ENCODE results near the gene CCNE1. TPM values are rescaled to one million over a fixed set of nuclear protein-coding genes. Genes with fewer than 3 reads are reported as not detected.
A peak's percentile ranks its signal among the peaks of the same experiment; 100 is the strongest.

CCNE1 gene
- total RNA-seq, 1 experiment from 2014 or later, result 33.2 TPM

GRCh38 chr19:29867984-29868383 lies 56.2 kb downstream of the CCNE1 start:
- Histone ChIP-seq H3K9me3 (peaks cover 11% of the 10 kb centered on the region), H3K4me1 (peaks cover 12% of the 10 kb centered on the region), H3K4me3 (ENCODE audit: low read depth, low read length) (no peak overlapping the region), H3K27me3 (replicated peaks; ENCODE audit: control insufficient read depth, insufficient read depth, low read length) (no peaks in the 10 kb centered on the region), H3K36me3 (ENCODE audit: control insufficient read depth, insufficient read depth, low read length) (no peaks in the 10 kb centered on the region; the same call in 1 of the 2 replicates)
- TF ChIP-seq, protein P1, sequence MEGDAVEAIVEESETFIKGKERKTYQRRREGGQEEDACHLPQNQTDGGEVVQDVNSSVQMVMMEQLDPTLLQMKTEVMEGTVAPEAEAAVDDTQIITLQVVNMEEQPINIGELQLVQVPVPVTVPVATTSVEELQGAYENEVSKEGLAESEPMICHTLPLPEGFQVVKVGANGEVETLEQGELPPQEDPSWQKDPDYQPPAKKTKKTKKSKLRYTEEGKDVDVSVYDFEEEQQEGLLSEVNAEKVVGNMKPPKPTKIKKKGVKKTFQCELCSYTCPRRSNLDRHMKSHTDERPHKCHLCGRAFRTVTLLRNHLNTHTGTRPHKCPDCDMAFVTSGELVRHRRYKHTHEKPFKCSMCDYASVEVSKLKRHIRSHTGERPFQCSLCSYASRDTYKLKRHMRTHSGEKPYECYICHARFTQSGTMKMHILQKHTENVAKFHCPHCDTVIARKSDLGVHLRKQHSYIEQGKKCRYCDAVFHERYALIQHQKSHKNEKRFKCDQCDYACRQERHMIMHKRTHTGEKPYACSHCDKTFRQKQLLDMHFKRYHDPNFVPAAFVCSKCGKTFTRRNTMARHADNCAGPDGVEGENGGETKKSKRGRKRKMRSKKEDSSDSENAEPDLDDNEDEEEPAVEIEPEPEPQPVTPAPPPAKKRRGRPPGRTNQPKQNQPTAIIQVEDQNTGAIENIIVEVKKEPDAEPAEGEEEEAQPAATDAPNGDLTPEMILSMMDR (IDR thresholded peaks at IDR 0.05; ENCODE audit: insufficient read depth in 1 of 2, low read depth in 1 of 2, low read length in 1 of 2, severe bottlenecking in 1 of 2, unreplicated experiment in 1 of 2), result no peak
- H3K36me3 Mint-ChIP-seq (ENCODE audit: insufficient read depth, unreplicated experiment), result no peaks in the 10 kb centered on the region
- ChIA-PET CTCF (interaction anchor here (5.2 kb wide), 1 partner anchor 10 kb away, joined by 56 read pairs; no protein-coding TSS in a partner anchor), POLR2A (no interaction called here)
- no peak for DNase-seq
- intact Hi-C loops (cut with micrococcal nuclease; ENCODE audit: unreplicated experiment), result no loop called here
- H3K9me3 Mint-ChIP-seq (ENCODE audit: unreplicated experiment), result peaks cover 13% of the 10 kb centered on the region
- peaks cover 10% of the 10 kb centered on the region for H3K4me1 Mint-ChIP-seq (ENCODE audit: low read depth, unreplicated experiment)
- H3K4me3 Mint-ChIP-seq (ENCODE audit: unreplicated experiment), result no peak overlapping the region
- BruUV-seq (replicated peaks), result no TSS peak
- no peak overlapping the region for H3K27ac Mint-ChIP-seq (ENCODE audit: unreplicated experiment)
- H3K27me3 Mint-ChIP-seq (ENCODE audit: insufficient read depth, unreplicated experiment), result peaks cover 4% of the 10 kb centered on the region

DNA sequence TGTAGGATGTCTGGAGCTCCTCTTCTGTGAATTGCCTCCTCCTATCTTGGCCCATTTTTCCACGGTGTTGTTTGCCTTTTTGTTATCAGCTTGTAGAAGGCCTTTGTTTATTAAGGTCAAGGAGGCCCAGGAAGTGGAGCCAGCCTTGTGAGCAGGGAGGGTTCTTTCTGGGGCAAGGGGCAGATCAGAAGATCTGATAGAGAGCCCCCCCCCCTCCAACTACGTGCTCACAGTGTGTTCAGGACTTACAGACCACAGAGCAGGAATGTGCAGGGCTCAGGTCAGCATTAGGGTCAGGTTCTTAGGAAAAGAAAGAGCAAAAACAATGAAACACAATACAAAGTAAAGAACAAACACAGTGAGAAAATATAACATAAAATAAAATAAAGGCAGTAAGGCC lies 59.4 kb downstream of the CCNE1 start:
- Histone ChIP-seq H3K4me1 (peaks cover 15% of the 10 kb centered on the region), H3K27me3 (replicated peaks; ENCODE audit: control insufficient read depth, insufficient read depth, low read length) (no peaks in the 10 kb centered on the region), H3K36me3 (ENCODE audit: control insufficient read depth, insufficient read depth, low read length) (no peaks in the 10 kb centered on the region), H3K4me3 (ENCODE audit: low read depth, low read length) (no peak overlapping the region), H3K9me3 (peaks cover 11% of the 10 kb centered on the region)
- CTCF ChIA-PET, result interaction anchor here (0.6 to 5.2 kb wide), 7 partner anchors 10 to 756 kb away, joined by 3 to 56 read pairs (median 4); no protein-coding TSS in a partner anchor
- BruUV-seq (replicated peaks), result no TSS peak
- intact Hi-C loops (cut with micrococcal nuclease; ENCODE audit: unreplicated experiment), result loop anchor here (1.0 kb wide), 3 partner anchors 13 to 100 kb away; no protein-coding TSS in a partner anchor
- Mint-ChIP-seq H3K27ac (ENCODE audit: unreplicated experiment) (peak overlapping the region; percentile 72), H3K36me3 (ENCODE audit: insufficient read depth, unreplicated experiment) (no peaks in the 10 kb centered on the region), H3K4me1 (ENCODE audit: low read depth, unreplicated experiment) (peaks cover 10% of the 10 kb centered on the region), H3K27me3 (ENCODE audit: insufficient read depth, unreplicated experiment) (no peaks in the 10 kb centered on the region), H3K9me3 (ENCODE audit: unreplicated experiment) (peaks cover 9% of the 10 kb centered on the region), H3K4me3 (ENCODE audit: unreplicated experiment) (peak overlapping the region; percentile 48)
- POLR2A ChIA-PET, result no interaction called here
- TF ChIP-seq, protein P1 (IDR thresholded peaks at IDR 0.05; ENCODE audit: insufficient read depth in 1 of 2, low read depth in 1 of 2, low read length in 1 of 2, severe bottlenecking in 1 of 2, unreplicated experiment in 1 of 2), result no peak
- peak; percentile 72 to 91 for DNase-seq

DNA sequence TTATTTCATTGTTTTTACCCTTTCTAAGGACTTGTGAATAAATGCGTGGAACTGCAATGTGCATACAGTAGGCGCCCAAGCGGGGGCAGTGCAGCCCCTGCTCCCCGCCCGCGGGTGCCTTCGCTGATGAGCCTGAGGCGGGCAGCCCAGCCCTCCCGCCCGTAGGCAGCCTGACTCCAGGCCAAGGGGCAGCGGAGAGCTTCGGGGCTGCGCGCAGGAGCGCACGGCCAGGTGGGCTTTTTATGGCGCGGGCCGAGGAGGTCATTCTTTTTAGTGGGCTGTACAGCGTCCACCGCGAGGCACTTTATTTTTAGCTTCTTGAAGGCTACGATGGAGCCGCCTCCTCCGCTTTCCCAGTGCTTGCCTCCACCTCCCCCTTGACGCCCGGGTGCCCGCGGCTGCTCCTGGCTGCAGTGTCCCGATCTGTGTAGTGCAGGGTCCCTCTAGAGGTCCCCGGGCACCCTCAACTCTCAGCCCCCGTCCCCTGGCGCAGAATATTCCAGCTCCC lies 60.5 kb downstream of the CCNE1 start:
- DNase-seq, result no peak
- Mint-ChIP-seq H3K9me3 (ENCODE audit: unreplicated experiment) (no peaks in the 10 kb centered on the region), H3K4me1 (ENCODE audit: low read depth, unreplicated experiment) (peaks cover 10% of the 10 kb centered on the region), H3K4me3 (ENCODE audit: unreplicated experiment) (peak overlapping the region; percentile 59), H3K36me3 (ENCODE audit: insufficient read depth, unreplicated experiment) (no peaks in the 10 kb centered on the region), H3K27me3 (ENCODE audit: insufficient read depth, unreplicated experiment) (peaks cover 2% of the 10 kb centered on the region), H3K27ac (ENCODE audit: unreplicated experiment) (no peak overlapping the region)
- POLR2A ChIA-PET, result interaction anchor here (0.6 kb wide), 1 partner anchor 211 kb away, joined by 3 read pairs; no protein-coding TSS in a partner anchor
- no peaks in the 10 kb centered on the region for H3K36me3 ChIP-seq (ENCODE audit: control insufficient read depth, insufficient read depth, low read length)
- TF ChIP-seq, protein P1 (IDR thresholded peaks at IDR 0.05; ENCODE audit: insufficient read depth in 1 of 2, low read depth in 1 of 2, low read length in 1 of 2, severe bottlenecking in 1 of 2, unreplicated experiment in 1 of 2), result no peak
- peaks cover 9% of the 10 kb centered on the region for H3K9me3 ChIP-seq
- intact Hi-C loops (cut with micrococcal nuclease; ENCODE audit: unreplicated experiment), result no loop called here
- no peak overlapping the region for H3K4me3 ChIP-seq (ENCODE audit: low read depth, low read length)
- BruUV-seq (replicated peaks), result no TSS peak
- peaks cover 15% of the 10 kb centered on the region for H3K4me1 ChIP-seq
- H3K27me3 ChIP-seq (replicated peaks; ENCODE audit: control insufficient read depth, insufficient read depth, low read length), result no peaks in the 10 kb centered on the region
- CTCF ChIA-PET, result interaction anchor here (0.8 to 5.2 kb wide), 5 partner anchors 15 to 142 kb away, joined by 3 to 56 read pairs (median 5); no protein-coding TSS in a partner anchor
